GM12878 (cell line): ENCODE measurements around the gene ZNF644.

Source experiments
- CEBPB ChIP-seq, 2 experiments: fragments of 150-350 bp in 1 of 2; IDR thresholded peaks; 2 replicates each; pipeline ENCODE4 v1.6.1; 2012 to 2014; ENCODE audit warnings: low read depth in 2 of 2, low read length in 2 of 2, borderline replicate concordance in 1 of 2, inconsistent platforms in 1 of 2
- ESRRA ChIP-seq: IDR thresholded peaks from 2 replicates; pipeline ENCODE4 v1.6.1; 2012; ENCODE audit warnings: mild to moderate bottlenecking, low read length, improper control_type of control experiment
- IRF4 ChIP-seq: IDR thresholded peaks from 2 replicates; pipeline ENCODE4 v1.6.1; 2011; ENCODE audit warnings: low read depth, low read length
- POLR2A ChIP-seq: IDR thresholded peaks from 2 replicates; pipeline ENCODE4 v1.6.1; 2011; ENCODE audit warnings: low read depth, mild to moderate bottlenecking, low read length
- SP1 ChIP-seq: IDR thresholded peaks from one replicate; pipeline ENCODE4 v1.6.1; 2011; ENCODE audit warnings: low read depth, low read length
- TF ChIP-seq, protein P1 (sequence below), 3 experiments: IDR thresholded peaks in 2 of 3; conservative IDR thresholded peaks in 1 of 3; 2 replicates each; pipeline ENCODE4 v1.5.1; 2011; ENCODE audit warnings: low read depth in 3 of 3, low read length in 3 of 3, mild to moderate bottlenecking in 3 of 3, control low read depth in 2 of 3, moderate library complexity in 2 of 3, inconsistent platforms in 1 of 3, mixed read lengths in 1 of 3; ENCODE audit not compliant: control insufficient read depth in 2 of 3, insufficient read depth in 1 of 3; ENCODE audit errors: extremely low read depth in 1 of 3

DNA sequence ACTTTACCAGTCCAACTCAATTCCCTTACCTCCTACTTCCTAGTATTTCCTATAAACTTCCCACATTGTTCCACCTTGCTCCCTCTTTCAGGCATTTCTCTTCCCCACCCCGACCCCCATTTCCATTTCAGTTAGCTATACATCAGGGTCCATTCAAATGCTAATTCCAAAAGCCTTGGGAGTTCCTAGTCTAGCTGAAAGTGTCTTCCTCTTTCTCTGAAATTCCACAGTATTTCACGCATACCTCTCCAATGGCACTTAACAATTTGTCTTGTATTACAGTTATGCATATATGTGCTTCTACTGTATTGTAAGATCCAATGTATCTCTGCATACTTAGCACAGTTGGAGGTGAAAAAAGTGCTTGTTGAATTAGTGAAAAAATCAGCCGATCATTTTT, 94.9 kb downstream of the ZNF644 start:
- no peak for TF ChIP-seq IRF4
- TF ChIP-seq POLR2A = no peak
- TF ChIP-seq, protein P1, sequence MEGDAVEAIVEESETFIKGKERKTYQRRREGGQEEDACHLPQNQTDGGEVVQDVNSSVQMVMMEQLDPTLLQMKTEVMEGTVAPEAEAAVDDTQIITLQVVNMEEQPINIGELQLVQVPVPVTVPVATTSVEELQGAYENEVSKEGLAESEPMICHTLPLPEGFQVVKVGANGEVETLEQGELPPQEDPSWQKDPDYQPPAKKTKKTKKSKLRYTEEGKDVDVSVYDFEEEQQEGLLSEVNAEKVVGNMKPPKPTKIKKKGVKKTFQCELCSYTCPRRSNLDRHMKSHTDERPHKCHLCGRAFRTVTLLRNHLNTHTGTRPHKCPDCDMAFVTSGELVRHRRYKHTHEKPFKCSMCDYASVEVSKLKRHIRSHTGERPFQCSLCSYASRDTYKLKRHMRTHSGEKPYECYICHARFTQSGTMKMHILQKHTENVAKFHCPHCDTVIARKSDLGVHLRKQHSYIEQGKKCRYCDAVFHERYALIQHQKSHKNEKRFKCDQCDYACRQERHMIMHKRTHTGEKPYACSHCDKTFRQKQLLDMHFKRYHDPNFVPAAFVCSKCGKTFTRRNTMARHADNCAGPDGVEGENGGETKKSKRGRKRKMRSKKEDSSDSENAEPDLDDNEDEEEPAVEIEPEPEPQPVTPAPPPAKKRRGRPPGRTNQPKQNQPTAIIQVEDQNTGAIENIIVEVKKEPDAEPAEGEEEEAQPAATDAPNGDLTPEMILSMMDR (IDR thresholded peaks at IDR 0.05 in 2 of 3, conservative IDR thresholded peaks at IDR 0.05 in 1 of 3; ENCODE audit: control insufficient read depth in 2 of 3, extremely low read depth in 1 of 3, insufficient read depth in 1 of 3, low read depth in 3 of 3, low read length in 3 of 3) = no peak
- no peak for TF ChIP-seq CEBPB (IDR thresholded peaks at IDR 0.05; ENCODE audit: borderline replicate concordance in 1 of 2, low read depth in 2 of 2, low read length in 2 of 2)
- no peak for TF ChIP-seq ESRRA
- no peak for TF ChIP-seq SP1
